AG10803 (cell line): ENCODE data around the gene LRRC56.

Experiments
- DNase-seq: peaks from one replicate; pipeline ENCODE4 v3.0.0; 2010; ENCODE audit warnings: low read depth
- H3K4me3 ChIP-seq: 2 replicates; pipeline ENCODE4 v1.5.1; 2011; ENCODE audit warnings: mild to moderate bottlenecking, low read length, control low read depth
- CTCF ChIP-seq: conservative IDR thresholded peaks from 2 replicates; pipeline ENCODE4 v1.5.1; 2011; ENCODE audit warnings: mild to moderate bottlenecking, low read length, control low read depth, inconsistent platforms

LRRC56 gene

GRCh38 chr11:528815-529727 is 8.3 kb upstream of the LRRC56 start:
- TF ChIP-seq CTCF: no peak
- DNase-seq: no peak
- H3K4me3 ChIP-seq: no peak overlapping the region

DNA sequence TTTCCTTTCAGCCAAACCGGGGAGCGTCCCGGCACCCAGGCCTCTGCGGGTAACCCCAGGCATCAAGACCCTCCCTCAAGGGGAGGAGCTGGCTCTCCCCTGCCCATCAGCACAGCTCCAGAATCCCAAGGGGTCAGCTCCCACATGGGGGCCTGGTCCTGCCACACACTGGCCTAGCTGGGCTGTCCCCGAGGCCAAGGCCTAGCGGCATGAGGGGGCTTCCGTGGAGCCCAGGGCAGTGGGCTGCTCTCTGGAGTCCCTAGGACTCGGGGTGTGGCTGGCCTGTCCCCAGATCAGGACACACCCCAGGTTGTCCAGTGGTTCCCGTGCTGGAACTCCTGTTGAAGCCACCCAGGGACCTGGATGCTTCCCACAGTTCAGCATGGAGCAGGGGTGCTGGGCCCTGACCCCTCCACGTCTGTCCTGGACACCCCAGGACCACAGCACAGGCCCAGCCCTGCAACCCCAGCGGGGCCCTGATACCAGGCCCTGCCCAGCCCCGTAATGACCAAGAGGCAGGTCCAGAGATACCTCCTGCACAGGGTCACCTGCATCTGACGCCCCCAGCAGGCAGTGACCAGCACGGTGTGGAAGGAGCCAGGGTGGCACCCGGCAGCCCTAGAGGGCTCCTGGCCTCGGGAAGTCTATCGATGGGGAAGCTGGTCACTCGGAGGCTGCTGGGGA is 7.5 kb upstream of the LRRC56 start:
- H3K4me3 ChIP-seq: no peak overlapping the region
- no peak for TF ChIP-seq CTCF
- no peak for DNase-seq

- TF ChIP-seq CTCF: no peak
- no peak for DNase-seq
- H3K4me3 ChIP-seq: no peak overlapping the region
Observed at GRCh38 chr11:530960-531831, 6.1 kb upstream of the LRRC56 start.

GRCh38 chr11:531919-532526 is 5.3 kb upstream of the LRRC56 start:
- no peak for TF ChIP-seq CTCF
- no peak for DNase-seq
- no peak overlapping the region for H3K4me3 ChIP-seq

DNA sequence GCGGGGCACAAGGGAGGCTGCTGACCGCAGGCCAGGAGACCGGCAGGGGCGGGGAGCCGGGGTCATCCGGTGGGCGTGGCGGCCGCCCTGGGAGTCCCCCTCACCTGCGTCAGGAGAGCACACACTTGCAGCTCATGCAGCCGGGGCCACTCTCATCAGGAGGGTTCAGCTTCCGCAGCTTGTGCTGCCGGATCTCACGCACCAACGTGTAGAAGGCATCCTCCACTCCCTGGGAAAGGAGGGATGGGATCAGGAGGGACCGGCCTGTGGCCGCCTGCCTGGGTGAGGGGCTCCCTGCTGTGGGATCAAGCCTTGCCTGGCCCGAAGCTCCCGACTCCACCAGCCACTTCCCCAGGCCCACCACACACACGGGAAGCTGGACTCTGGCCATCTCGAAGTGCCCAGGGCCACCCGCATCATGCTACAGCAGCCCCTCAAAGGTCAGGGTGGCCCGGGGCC is 4.8 kb upstream of the LRRC56 start:
- H3K4me3 ChIP-seq: no peak overlapping the region
- DNase-seq: no peak
- TF ChIP-seq CTCF: no peak

DNA sequence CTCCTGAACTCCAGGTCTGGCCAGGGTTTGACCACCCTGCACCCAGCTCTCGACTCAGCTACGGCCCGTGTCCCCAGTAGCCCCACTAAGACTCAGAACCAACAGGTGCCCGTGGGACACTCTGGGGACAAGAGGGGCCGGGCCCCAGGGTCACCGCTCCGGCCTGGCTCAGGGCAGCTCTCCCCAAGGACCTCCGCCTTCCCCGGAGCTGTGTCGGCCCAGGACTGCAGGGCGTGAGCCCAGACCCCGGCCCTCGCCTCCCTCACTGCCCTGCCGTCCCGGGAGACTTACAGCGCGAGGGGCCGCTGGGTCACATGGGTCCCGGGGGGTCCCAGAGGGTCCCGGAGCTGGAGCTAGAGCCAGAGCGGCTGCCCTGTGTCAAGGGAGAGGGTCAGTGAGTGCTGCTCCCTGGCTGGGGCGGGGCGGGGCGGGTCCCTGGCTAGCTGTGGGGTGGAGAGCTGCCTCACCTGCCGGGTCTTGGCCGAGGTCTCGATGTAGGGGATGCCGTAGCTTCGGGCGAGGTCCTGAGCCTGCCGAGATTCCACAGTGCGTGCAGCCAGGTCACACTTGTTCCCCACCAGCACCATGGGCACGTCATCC is 4.2 kb upstream of the LRRC56 start:
- no peak for DNase-seq
- no peak overlapping the region for H3K4me3 ChIP-seq
- no peak for TF ChIP-seq CTCF
